NCI-H2227 (cell line): Measurements from ENCODE around the gene POU5F1.
"Not testable (repeated sequence)": the region's sequence is repeated elsewhere in the genome, so short reads cannot be mapped to it uniquely, and the experiment has no call there.

ENCODE experiments used
- DNase-seq: peaks from one replicate; lab custom pipeline; 2025; ENCODE audit not compliant: unreplicated experiment; lab: John Stamatoyannopoulos, UW

Gene POU5F1

DNA sequence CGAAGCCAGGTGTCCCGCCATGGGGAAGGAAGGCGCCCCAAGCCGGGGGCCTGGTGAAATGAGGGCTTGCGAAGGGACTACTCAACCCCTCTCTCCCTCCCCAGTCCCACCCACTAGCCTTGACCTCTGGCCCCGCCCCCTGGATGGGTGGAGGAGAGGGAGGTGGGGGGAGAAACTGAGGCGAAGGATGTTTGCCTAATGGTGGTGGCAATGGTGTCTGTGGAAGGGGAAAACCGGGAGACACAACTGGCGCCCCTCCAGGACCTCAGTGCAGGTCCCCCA, at the start of gene POU5F1:
POU5F1 (minus strand) TSS at position 83 of the 282 bp plus-strand sequence; CDS start at position 21, 62 bp downstream.
- DNase-seq: no peak

DNA sequence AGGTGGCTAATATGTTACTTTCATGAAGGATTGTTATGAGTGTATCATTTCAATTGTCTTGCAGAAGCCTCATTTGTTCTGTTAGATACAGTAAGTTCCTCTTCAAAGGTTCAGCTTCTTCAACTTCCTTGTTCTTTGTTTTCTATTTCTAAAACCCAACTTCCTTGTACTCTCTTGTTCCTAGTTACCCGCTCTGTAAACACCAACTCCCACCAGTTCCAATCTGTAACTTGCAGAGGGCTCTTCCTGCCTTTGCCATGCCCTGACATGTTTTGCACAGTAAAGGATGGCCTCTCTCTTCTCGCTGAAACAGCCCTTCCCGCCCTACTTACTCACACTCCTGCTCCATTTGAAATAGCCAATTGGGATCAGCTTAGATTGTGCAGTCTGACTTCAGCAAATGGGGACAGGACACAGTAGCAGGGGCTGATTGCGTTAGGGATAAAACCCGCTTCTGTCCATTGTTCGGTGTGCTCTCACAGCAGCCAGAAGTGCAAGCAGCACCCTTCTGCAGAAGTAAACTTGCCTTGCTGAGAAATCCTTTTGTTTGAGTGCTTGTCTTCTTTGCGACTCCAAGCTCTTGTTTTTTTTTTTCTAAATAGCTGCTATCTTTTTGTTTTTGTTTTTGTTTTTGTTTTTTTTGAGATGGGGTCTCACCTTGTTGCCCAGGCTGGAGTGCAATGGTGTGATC, 45.9 kb upstream of the POU5F1 start:
- no peak for DNase-seq

DNA sequence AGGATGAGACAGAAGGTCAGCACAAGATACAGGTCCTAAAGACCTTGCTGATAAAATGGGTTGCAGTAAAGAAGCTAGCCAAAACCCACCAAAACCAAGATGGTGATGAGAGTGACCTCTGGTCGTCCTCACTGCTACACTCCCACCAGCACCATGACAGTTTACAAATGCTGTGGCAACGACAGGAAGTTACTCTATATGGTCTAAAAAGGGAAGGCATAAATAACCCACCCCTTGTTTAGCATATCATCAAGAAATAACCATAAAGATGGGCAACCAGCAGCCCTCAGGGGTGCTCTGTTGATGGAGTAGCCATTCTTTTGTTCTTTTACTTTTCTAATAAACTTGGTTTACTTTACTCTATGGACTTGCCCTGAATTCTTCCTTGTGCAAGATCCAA, 44.7 kb upstream of the POU5F1 start:
- DNase-seq: not testable (repeated sequence)

DNA sequence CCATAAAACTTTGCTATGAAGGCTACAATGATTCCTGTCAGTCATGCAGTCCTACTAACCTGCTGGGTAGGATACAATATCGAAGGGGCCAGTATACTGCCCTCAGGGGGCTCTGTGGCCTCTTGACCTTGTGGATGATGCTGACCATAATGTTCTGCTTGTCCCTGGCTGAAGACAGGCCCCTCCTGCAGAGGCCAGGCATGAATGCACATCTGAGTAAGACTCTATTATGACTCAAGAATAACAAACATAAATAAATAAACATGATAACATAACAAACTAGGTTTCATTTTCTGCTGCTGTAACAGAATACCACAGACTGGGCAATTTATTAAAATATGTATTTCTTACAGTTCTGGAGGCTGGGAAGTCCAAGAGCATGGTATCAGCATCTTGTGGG, 44.0 kb upstream of the POU5F1 start:
- DNase-seq: no peak

DNA sequence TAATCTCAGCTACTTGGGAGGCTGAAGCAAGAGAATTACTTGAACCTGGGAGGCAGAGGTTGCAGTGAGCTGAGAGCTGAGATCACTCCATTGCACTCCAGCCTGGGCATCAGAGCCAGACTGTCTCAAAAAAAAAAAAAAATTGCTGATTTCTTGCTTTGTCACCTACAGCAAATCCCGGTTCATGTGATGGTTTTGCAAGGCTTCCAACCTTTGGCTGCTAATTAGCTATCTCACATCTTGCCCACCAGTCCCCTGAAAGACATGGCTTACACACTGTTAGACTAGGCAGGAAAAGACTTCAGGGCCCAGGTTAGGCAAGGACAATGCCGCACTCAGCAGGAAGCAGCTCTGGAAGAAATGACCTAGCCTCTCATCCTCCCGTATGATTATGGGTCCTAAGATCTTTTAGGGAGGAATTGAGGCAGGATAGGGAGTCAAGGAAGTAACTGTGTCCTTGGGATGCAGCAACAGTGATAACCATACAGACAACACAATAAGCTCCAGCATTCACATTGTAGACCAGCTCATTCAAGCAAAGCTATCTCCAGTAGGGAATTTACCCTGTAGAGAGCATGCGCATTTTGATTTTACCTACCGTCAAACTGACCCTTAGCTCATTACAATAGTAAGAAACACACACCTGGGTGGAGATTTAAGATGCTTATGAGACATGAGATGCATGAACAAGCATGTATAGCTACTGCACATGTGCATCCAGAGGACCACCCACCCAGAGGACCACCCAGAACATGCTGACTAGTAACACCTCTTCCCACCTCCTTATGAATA, 40.5 kb upstream of the POU5F1 start:
- DNase-seq: no peak

DNA sequence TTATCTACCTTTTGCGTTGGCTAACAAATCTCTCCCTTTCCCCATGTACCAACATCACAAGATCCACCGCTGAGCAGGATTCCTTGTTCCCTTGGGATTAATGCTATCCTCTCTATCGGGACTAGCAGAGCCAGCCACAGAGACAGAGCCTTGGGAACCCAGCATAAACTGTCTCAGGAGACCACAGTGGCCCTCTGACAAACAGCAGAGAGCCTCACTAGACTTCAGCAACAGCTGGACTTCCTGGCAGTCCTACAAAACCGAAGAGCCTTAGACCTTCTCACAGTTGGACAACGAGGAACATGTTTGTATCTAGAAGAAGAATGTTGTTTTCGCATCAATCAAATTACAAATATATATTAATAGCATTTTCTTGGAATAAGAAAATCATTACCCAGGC, 39.6 kb upstream of the POU5F1 start:
- DNase-seq: no peak

DNA sequence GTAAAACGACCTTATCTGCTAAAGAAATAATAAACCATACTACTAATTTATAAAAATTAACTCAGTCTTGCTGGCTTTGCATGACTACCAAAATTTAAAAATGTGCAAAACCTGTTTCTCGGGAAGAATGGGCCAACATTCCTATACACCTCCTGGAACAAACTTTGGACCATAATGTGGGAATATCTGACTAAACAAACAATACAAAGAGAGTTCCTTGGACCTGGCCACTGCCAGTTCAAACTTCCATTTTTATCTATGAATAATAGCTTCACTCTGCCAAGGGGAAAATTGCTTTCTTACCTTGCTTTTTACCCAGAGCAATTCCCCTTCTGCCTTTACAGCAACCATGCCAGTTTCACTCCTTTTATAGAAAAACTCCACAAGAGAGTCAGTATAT, 38.7 kb upstream of the POU5F1 start:
- no peak for DNase-seq

DNA sequence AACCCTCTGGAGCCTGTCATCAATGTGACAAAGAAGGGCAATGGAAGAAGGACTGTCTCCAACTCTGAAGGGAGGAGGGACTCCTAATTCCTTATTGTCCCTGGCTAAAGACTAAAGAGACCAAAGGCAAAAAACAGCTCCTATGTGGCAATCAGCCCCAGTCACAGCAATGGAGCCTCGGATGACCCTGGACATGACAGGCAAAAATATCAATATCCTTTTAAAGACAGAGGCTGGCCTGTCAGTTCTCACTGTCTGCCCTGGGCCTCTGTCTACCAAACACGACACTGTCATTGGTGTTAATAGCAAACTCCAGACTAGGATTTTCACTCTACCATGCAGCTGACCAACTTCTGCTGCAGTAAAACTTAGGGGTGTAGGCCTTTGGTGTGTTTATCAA, 38.0 kb upstream of the POU5F1 start:
- DNase-seq: no peak

DNA sequence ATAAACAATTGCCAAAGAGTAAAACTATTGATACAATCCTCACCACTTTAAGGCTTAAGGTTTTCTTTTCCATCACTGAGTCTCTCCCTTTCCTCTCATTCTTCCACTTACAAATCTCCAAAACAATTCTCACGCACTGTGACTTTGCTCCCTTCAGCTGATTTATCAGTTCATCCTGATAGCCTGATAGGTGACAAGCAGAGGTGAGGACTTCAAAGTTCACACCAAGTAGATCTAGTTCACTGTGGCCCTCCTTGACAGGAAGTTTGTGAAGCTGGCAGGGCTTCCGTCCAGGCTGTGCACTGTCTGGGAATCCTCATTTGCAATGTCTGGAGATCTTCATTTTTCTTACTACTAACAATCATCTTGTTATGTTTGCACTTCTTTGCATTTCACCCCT, 35.2 kb upstream of the POU5F1 start:
- no peak for DNase-seq

DNA sequence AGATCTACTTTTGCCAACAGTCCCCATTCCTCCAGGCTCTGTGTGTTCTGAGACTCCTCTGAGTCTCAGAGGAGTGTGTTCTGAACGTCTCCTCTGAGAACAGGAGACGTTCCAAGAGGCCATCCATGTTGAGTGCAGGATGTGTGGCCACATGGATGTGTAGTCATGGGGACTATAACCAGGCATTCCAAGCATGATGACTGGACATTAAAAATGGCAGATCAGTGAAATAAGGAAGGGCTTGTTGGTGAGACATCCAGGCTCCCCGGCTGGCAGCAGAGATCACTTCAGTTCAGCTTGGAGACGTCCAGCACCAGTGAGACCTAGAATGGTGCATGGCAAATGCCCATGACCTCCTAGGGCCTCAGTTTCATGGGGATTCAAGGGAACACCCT, 34.3 kb upstream of the POU5F1 start:
- no peak for DNase-seq

DNA sequence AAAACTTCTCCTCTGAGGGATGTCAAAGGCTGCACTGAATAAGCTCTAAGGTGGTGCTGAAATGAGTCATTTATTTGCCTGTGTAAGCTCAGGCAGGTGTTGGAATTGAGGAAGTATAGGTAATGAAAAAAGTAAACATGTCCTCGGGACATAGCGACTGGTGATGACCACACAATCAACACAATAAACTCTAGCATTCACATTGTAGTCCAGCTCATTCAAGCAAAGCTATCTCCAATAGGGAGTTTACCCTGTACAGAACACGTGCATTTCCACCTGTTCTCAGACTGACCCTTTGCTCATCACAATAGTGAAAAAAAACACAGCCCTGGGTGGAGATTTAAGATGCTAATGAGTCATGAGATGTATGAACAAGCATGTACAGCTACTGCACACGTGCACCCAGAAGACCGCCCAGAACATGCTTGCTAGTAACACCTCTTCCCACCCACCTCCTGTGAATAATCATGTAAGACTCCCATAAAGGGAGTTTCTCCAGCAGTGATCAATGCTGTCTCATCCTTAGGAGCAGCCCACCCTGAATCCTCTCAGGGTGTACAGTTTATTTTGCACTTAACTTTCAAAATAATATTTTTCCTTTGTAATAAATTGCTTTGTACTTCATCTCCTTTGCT, 33.0 kb upstream of the POU5F1 start:
- peak; percentile 26 for DNase-seq

DNA sequence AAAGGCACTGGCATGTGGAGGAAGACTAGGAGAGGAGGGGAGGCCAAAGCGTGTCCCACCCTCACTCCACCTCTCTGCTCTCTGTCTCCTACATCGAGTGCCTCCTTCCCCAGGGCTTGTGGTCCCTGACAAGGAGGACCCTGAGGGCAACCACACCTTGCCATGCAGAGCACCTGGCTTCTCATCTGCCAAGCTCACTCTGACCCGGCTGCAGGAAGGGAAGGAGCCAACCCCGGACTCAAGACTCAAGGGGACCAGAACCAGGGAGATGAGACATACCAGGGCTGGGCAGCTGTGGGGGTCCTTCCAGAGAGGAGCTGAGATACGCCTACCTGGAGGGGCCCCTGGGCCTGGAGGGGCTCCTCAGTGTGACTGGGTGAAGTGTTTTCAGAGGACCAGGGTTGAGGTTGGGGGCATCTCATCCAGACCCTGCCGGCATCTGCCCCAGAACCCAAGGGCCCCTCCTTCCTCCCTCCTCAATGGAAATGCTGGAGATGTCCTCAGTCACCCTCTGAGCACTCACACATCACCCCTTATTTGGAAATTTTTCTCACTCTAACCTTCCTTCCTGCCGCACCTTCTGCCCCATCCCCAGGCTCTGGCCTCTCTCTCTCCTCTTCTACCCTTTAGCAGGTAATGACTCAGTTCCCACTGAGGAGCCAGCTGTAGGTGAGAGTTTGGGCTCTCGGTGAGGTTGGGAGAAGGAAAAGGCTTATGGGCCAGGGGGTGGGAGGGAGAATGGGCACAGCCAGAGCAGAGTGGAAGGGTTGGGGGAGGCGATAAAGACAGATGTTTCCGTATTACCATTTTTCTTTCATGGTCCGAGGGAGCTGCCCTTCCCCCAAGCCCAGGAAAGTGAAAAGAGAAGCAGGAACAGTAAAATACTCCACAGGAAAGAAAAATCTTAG, 32.0 kb upstream of the POU5F1 start:
- DNase-seq: no peak

DNA sequence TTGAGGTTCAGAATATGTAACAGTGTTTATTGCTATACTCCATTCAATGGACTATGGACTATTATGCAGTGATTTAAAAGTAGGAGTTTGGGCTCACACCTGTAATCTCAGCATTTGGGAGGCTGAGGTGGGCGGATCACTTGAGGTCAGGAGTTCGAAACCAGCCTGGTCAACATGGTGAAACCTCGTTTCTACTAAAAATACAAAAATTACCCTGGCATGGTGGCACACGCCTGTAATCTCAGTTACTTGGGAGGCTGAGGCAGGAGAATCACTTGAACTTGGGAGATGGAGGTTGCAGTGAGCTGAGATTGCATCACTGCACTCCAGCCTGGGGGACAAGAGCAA, 28.6 kb upstream of the POU5F1 start:
- DNase-seq: not testable (repeated sequence)

DNA sequence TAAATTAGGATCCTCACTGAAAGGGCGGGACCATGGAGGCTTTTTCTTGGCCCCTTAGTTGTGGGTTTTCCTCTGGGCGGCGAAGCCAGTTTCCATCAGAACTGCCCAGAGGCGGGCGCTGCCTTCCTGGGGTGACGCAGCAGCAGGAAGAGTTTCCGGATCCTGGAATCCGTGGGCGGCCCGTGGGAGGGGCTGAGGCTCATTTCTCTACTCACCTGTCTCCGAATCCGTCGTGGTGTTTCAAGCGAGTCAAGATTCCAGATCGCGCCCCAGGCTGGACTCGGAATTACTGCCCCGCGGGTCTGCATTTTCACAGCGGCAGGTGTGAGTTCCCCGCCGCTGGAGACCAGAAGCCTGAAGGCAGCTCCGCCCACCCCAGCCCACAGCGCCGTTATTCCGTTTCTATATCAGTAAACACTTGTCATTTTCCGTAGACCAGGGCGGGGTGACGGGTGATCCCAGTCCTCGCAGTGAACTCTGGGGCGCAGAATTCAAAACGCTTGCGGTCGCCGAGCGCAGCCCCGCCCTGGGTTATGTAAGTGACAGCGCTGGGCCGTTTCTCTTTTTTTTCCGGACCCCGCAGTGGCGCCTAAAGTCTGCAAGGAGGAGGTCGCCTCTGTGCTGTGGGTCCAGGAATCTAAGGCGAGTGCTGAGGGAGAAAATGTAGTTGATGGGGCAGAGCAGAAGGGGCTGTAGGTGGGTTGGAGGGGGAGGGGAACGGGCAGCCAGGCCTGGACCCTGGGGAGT, 27.2 kb upstream of the POU5F1 start:
- peak; percentile 89 for DNase-seq

DNA sequence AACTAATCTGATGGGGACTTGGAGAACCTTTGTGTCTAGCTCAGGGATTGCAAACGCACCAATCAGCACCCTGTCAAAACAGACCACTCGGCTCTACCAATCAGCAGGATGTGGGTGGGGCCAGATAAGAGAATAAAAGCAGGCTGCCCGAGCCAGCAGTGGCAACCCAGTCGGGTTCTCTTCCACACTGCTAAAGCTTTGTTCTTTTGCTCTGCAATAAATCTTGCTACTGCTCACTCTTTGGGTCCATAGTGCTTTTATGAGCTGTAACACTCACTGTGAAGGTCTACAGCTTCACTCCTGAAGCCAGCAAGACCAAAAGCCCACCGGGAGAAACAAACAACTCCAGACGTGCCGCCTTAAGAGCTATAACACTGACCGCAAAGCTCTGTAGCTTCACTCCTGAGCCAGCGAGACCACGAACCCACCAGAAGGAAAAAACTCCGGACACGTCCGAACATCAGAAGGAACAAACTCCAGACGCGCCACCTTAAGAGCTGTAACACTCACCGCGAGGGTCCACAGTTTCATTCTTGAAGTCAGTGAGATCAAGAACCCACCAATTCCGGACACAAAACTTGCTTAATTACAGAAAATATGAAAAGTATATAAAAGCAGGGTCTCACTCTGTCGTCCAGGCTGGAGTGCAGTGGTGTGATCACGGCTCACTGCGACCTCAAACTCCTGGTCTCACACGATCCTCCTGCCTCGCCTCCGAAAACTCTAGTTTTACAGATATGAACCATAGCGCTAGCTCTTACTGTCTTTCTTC, 26.0 kb upstream of the POU5F1 start:
- not testable (repeated sequence) for DNase-seq

DNA sequence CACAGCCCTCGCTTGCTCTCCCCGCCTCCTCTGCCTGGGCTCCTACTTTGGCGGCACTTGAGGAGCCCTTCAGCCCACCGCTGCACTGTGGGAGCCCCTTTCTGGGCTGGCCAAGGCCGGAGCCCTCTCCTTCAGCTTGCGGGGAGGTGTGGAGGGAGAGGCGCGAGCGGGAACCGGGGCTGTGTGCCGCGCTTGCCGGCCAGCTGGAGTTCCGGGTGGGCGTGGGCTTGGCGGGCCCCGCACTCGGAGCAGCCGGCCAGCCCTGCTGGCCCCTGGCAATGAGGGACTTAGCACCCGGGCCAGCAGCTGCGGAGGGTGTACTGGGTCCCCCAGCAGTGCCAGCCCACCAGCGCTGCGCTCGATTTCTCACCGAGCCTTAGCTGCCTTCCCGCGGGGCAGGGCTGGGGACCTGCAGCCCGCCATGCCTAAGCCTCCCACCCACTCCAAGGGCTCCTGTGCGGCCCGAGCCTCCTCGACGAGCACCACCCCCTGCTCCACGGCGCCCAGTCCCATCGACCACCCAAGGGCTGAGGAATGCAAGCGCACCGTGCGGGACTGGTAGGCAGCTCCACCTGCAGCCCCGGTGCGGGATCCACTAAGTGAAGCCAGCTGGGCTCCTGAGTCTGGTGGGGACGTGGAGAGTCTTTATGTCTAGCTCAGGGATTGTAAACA, 25.0 kb upstream of the POU5F1 start:
- DNase-seq: not testable (repeated sequence)

DNA sequence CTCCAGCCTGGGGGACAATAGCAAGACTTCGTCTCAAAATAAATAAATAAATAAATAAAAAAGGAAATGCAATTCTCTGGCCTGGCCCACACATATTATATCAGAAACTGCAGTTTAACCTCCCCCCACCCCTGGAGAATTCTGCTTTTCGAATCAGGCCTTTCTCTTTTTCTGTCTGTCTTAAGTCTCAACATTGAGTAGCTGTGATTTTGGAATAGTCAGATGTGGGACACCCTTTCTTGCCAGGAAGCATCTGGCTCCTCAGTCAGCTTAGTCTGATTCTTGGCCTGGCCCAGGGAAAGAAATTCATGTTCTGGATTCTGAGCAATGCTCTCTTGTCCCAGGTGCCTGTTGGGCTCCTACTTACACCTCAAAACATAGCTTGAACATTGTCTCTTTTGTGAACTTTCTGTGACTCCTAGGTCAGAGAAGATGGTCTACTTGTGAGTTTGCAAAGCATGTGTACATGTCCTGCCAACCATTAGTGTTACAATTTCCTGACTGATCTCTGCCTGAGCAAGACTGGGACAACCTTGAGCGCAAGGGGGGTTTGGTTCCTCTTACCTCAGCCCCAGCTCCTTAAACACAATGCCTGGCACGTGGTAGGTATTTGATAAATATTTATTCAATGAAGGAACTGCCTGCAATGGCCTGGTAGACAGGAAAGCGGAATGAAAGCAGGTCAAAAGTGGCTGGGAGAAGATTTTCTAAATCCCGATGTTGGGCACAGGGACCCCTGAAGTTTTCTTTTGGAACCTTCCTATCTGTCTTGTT, 23.8 kb upstream of the POU5F1 start:
- no peak for DNase-seq

DNA sequence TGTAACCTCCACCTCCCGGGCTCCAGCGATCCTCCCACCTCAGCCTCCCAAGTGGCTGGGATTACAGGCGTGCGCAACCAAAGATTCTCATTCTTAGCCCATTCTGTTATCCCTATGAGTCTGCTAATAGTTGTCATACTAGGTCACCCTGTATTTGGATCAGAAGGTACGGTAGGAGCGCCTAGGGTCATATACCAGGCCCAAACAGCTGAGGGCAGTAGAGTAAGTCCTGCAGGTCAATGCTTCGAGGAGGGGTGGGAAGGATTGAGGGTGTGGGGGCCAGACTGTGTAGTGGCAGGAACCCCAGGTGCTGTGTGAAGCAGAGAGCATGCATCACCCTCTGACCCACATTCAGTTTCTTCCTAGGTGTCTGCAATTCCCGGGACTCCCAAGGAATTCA, 22.7 kb upstream of the POU5F1 start:
- DNase-seq: no peak
